ENCODE measurements around the gene VSIG10L2. TPM values are rescaled to one million over a fixed set of nuclear protein-coding genes. Genes with fewer than 3 reads are reported as not detected.

The VSIG10L2 gene
- total RNA-seq, 1 donor from 2014 or later: not detected

- TF ChIP-seq, protein P1, sequence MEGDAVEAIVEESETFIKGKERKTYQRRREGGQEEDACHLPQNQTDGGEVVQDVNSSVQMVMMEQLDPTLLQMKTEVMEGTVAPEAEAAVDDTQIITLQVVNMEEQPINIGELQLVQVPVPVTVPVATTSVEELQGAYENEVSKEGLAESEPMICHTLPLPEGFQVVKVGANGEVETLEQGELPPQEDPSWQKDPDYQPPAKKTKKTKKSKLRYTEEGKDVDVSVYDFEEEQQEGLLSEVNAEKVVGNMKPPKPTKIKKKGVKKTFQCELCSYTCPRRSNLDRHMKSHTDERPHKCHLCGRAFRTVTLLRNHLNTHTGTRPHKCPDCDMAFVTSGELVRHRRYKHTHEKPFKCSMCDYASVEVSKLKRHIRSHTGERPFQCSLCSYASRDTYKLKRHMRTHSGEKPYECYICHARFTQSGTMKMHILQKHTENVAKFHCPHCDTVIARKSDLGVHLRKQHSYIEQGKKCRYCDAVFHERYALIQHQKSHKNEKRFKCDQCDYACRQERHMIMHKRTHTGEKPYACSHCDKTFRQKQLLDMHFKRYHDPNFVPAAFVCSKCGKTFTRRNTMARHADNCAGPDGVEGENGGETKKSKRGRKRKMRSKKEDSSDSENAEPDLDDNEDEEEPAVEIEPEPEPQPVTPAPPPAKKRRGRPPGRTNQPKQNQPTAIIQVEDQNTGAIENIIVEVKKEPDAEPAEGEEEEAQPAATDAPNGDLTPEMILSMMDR (IDR thresholded peaks at IDR 0.05): no peak
- ATAC-seq: no peak
- Histone ChIP-seq H3K27ac (no peak overlapping the region), H3K4me1 (no peaks in the 10 kb centered on the region), H3K4me3 (no peak overlapping the region), H3K27me3 (ENCODE audit: low read depth) (peaks cover 4% of the 10 kb centered on the region), H3K36me3 (no peaks in the 10 kb centered on the region), H3K9me3 (no peaks in the 10 kb centered on the region)
- no peak for DNase-seq
- intact Hi-C loops (cut with DNase I): no loop called here
Observed at GRCh38 chr11:125924384-125925007, 21.3 kb upstream of the VSIG10L2 start.

DNA sequence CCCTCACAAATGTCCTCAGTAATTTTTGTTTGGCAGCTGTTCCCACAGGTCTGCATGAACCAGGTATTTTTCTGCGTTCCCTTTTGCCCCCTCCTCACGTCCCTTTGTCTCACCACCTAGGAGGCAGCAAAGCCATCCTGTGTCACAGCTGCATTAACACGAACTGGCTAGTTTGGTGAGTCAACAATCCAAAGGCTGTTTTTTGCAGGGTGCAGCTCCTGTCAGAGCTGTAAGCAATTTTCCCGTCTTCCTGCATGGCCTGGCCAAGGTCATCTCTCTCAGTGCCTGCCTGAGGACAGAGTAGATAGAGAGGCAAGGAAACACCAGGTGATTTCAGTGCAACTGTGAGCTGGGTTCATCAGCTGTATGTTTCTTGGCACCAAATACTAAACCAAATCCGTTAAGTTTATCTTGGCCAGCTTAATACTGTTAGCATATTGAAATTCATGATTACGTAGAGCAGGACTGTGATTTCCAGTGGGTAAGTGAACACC is 20.6 kb upstream of the VSIG10L2 start:
- no peaks in the 10 kb centered on the region for H3K4me1 ChIP-seq
- DNase-seq (no peak), ATAC-seq (no peak)
- no peaks in the 10 kb centered on the region for H3K36me3 ChIP-seq
- H3K9me3 ChIP-seq: no peaks in the 10 kb centered on the region
- H3K27ac ChIP-seq: no peak overlapping the region
- TF ChIP-seq, protein P1 (IDR thresholded peaks at IDR 0.05): no peak
- no peak overlapping the region for H3K4me3 ChIP-seq
- intact Hi-C loops (cut with DNase I): no loop called here
- H3K27me3 ChIP-seq (ENCODE audit: low read depth): no peaks in the 10 kb centered on the region

DNA sequence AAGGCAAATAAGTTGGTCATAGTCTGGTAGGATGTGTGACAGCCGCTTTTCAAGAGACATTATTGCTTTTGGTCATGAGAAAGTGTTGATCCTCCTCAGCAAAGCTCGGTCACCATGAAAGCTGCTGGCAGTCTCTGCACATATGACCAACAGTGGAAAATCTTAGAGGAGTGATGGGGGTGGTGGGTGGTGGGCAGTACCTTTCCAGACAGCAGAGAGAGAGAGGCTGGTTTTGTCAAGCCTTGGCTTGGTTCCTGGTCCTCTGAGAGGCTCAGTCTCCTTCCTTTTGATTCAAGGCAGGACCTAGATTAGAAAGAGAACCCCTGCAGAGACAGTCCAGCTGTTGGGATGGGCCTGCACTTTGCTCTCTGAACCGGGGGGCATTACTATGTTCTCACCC is 20.0 kb upstream of the VSIG10L2 start:
- ATAC-seq: no peak
- no peaks in the 10 kb centered on the region for H3K9me3 ChIP-seq
- intact Hi-C loops (cut with DNase I): no loop called here

DNA sequence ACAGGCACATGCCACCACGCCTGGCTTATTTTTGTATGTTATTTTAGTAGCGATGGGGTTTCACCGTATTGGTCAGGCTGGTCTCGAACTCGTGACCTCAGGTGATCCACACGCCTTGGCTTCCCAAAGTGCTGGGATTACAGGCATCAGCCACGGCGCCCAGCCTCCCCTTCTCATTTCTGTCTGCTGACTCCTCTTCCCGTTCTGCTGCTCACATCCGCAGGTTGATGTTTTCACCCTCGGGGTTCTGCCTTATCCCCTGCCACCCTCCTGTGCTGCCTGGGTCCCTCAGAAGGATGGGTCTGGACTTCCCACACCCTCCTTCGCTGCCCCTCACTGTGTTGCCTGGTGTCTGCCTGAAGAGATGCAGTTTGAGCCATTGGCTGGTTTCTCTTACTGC is 19.2 kb upstream of the VSIG10L2 start:
- H3K9me3 ChIP-seq: no peaks in the 10 kb centered on the region
- H3K36me3 ChIP-seq: no peaks in the 10 kb centered on the region
- DNase-seq (no peak), ATAC-seq (no peak)
- H3K4me1 ChIP-seq: no peaks in the 10 kb centered on the region
- intact Hi-C loops (cut with DNase I): no loop called here
- H3K27me3 ChIP-seq (ENCODE audit: low read depth): no peaks in the 10 kb centered on the region
- TF ChIP-seq, protein P1 (IDR thresholded peaks at IDR 0.05): no peak
- H3K4me3 ChIP-seq: no peak overlapping the region
- no peak overlapping the region for H3K27ac ChIP-seq

More for the DNA sequence above, 20.0 kb upstream of the VSIG10L2 start:
- TF ChIP-seq, protein P1 (IDR thresholded peaks at IDR 0.05): no peak
- Histone ChIP-seq H3K27ac (no peak overlapping the region), H3K27me3 (ENCODE audit: low read depth) (no peaks in the 10 kb centered on the region), H3K4me3 (no peak overlapping the region), H3K36me3 (no peaks in the 10 kb centered on the region), H3K4me1 (no peaks in the 10 kb centered on the region)
- no peak for DNase-seq

- no peak overlapping the region for H3K4me3 ChIP-seq
- no peak for DNase-seq
- no peaks in the 10 kb centered on the region for H3K36me3 ChIP-seq
- ATAC-seq: no peak
- intact Hi-C loops (cut with DNase I): no loop called here
- no peaks in the 10 kb centered on the region for H3K27me3 ChIP-seq (ENCODE audit: low read depth)
- H3K27ac ChIP-seq: no peak overlapping the region
- H3K4me1 ChIP-seq: no peaks in the 10 kb centered on the region
- H3K9me3 ChIP-seq: no peaks in the 10 kb centered on the region
- TF ChIP-seq, protein P1 (IDR thresholded peaks at IDR 0.05): no peak
Observed at GRCh38 chr11:125929445-125930075, 16.3 kb upstream of the VSIG10L2 start.
